22Rv1 (cell line): ENCODE data around the gene PGS1.

Source experiments
- H3K27ac ChIP-seq: fragments of 450-650 bp; 2 replicates; pipeline ENCODE4 v1.5.1; 2017
- CTCF ChIP-seq: fragments of 450-650 bp; IDR thresholded peaks from 2 replicates; pipeline ENCODE4 v1.5.1; 2017; ENCODE audit warnings: mild to moderate bottlenecking
- ZFX ChIP-seq: fragments of 450-650 bp; IDR thresholded peaks from 2 replicates; pipeline ENCODE4 v1.6.1; 2017; ENCODE audit warnings: antibody characterized with exemption, borderline replicate concordance

The PGS1 gene

GRCh38 chr17:78337244-78338109 is 41.0 kb upstream of the PGS1 start:
- no peak overlapping the region for H3K27ac ChIP-seq
- no peak for TF ChIP-seq ZFX
- no peak for TF ChIP-seq CTCF

- H3K27ac ChIP-seq, result no peak overlapping the region
Measured at GRCh38 chr17:78338486-78339259, 39.8 kb upstream of the PGS1 start.

GRCh38 chr17:78340183-78340955 is 38.1 kb upstream of the PGS1 start:
- no peak overlapping the region for H3K27ac ChIP-seq
- TF ChIP-seq CTCF (no peak), ZFX (no peak)

More at GRCh38 chr17:78338486-78339259, 39.8 kb upstream of the PGS1 start:
- TF ChIP-seq ZFX (no peak), CTCF (no peak)

GRCh38 chr17:78341559-78342448 is 36.6 kb upstream of the PGS1 start:
- H3K27ac ChIP-seq, result no peak overlapping the region
- TF ChIP-seq CTCF (no peak), ZFX (no peak)

- TF ChIP-seq ZFX (no peak), CTCF (no peak)
Measured at GRCh38 chr17:78342449-78343186, 35.8 kb upstream of the PGS1 start.

GRCh38 chr17:78343187-78343542 is 35.3 kb upstream of the PGS1 start:
- no peak for TF ChIP-seq CTCF
- no peak for TF ChIP-seq ZFX
- H3K27ac ChIP-seq, result no peak overlapping the region

More at GRCh38 chr17:78342449-78343186, 35.8 kb upstream of the PGS1 start:
- H3K27ac ChIP-seq, result no peak overlapping the region
